ENCODE measurements around the gene AFF2. TPM values are rescaled to one million over a fixed set of nuclear protein-coding genes. Genes with fewer than 3 reads are reported as not detected.
"Not testable (repeated sequence)": the region's sequence is repeated elsewhere in the genome, so short reads cannot be mapped to it uniquely, and the experiment has no call there.

The AFF2 gene
- total RNA-seq, 2 experiments from 2014 or later: 0.13 to 0.40 TPM

DNA sequence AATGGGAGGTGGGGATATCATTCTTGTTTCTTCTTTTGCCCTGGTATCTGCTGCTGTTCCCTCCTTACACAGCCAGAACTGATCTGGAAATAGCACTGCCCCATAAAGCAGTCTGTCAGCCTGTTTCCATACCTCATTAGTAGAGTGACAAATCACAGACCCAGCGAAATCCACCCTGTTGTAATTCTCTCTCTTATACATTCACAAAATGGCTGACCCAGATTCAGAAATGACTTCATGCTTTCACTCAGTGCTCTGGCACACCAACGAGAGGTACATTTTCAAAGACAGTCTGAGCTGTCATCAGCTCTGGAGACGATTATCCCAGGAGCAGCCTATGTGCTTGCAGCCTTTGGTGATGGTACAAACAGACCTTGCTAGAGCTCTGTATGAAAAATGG, 164.6 kb downstream of the AFF2 start:
- H3K36me3 Mint-ChIP-seq (ENCODE audit: low read depth): no peaks in the 10 kb centered on the region
- H3K27me3 Mint-ChIP-seq (ENCODE audit: low read depth): no peaks in the 10 kb centered on the region

DNA sequence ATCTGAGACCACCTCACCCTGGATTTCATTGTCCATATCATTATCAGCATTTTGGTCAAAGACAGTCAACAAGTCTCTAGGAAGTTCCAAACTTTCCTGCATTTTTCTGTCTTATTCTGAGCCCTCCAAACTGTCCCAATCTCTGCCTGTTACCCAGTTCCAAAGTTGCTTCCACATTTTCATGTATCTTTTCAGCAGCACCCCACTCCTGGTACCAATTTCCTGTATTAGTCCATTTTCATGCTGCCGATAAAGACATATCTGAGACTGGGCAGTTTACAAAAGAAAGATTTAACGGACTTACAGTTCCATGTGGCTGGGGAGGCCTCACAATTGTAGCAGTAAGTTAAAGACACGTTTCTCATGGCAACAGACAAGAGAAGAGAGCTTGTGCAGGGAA, 168.8 kb downstream of the AFF2 start:
- ATAC-seq; DNase-seq; H3K9me3 Mint-ChIP-seq (ENCODE audit: insufficient read depth); H3K27ac Mint-ChIP-seq; CTCF ChIA-PET; H3K36me3 Mint-ChIP-seq (ENCODE audit: low read depth); H3K4me3 Mint-ChIP-seq; POLR2A ChIA-PET; H3K27me3 Mint-ChIP-seq (ENCODE audit: low read depth); H3K4me1 Mint-ChIP-seq (ENCODE audit: low read depth): not testable (repeated sequence)

More for the DNA sequence above, 164.6 kb downstream of the AFF2 start:
- DNase-seq (no peak), ATAC-seq (no peak)
- ChIA-PET POLR2A (no interaction called here), CTCF (no interaction called here)
- Mint-ChIP-seq H3K4me1 (ENCODE audit: low read depth) (no peaks in the 10 kb centered on the region), H3K4me3 (no peak overlapping the region), H3K27ac (no peak overlapping the region), H3K9me3 (ENCODE audit: insufficient read depth) (peaks cover 9% of the 10 kb centered on the region)

GRCh38 chrX:148670277-148670676, 169.9 kb downstream of the AFF2 start:
- DNase-seq (no peak), ATAC-seq (no peak)
- H3K27me3 Mint-ChIP-seq (ENCODE audit: low read depth): no peaks in the 10 kb centered on the region
- H3K27ac Mint-ChIP-seq: no peak overlapping the region
- CTCF ChIA-PET: no interaction called here
- H3K4me1 Mint-ChIP-seq (ENCODE audit: low read depth): no peaks in the 10 kb centered on the region
- no peaks in the 10 kb centered on the region for H3K36me3 Mint-ChIP-seq (ENCODE audit: low read depth)
- H3K9me3 Mint-ChIP-seq (ENCODE audit: insufficient read depth): peaks cover 9% of the 10 kb centered on the region
- no peak overlapping the region for H3K4me3 Mint-ChIP-seq
- POLR2A ChIA-PET: no interaction called here

- H3K4me1 Mint-ChIP-seq (ENCODE audit: low read depth): no peaks in the 10 kb centered on the region
- no peaks in the 10 kb centered on the region for H3K36me3 Mint-ChIP-seq (ENCODE audit: low read depth)
- no peak overlapping the region for H3K4me3 Mint-ChIP-seq
- ChIA-PET CTCF (no interaction called here), POLR2A (no interaction called here)
- ATAC-seq: no peak
- no peak for DNase-seq
- no peaks in the 10 kb centered on the region for H3K27me3 Mint-ChIP-seq (ENCODE audit: low read depth)
- H3K27ac Mint-ChIP-seq: no peak overlapping the region
- peaks cover 9% of the 10 kb centered on the region for H3K9me3 Mint-ChIP-seq (ENCODE audit: insufficient read depth)
Measured at GRCh38 chrX:148672517-148672916, 172.1 kb downstream of the AFF2 start.

- H3K27ac Mint-ChIP-seq: no peak overlapping the region
- POLR2A ChIA-PET: no interaction called here
- no peaks in the 10 kb centered on the region for H3K36me3 Mint-ChIP-seq (ENCODE audit: low read depth)
- no peak for ATAC-seq
- H3K9me3 Mint-ChIP-seq (ENCODE audit: insufficient read depth): no peaks in the 10 kb centered on the region
- DNase-seq: no peak
- no peak overlapping the region for H3K4me3 Mint-ChIP-seq
- CTCF ChIA-PET: no interaction called here
- no peaks in the 10 kb centered on the region for H3K4me1 Mint-ChIP-seq (ENCODE audit: low read depth)
- H3K27me3 Mint-ChIP-seq (ENCODE audit: low read depth): no peaks in the 10 kb centered on the region
Measured at GRCh38 chrX:148681605-148682004, 181.2 kb downstream of the AFF2 start.

DNA sequence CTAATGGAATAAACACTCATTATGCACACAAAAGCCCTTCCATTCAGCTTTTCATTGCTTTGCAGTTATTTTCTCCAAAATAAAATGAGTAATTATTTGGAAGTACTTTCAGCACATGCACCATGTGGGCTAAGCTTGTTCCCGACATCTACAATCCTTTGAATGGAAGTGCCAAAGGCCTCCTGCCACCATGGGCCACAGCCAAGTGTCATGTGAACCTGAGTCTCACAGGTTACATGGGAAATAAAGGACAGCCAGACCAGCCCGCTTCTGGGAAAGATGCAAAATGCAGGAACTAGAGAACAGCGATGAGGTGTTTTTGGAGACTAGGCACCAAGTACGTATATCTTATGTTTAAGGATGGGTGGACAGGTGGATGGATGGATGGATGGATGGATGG, 181.8 kb downstream of the AFF2 start:
- H3K4me3 Mint-ChIP-seq: no peak overlapping the region
- no peaks in the 10 kb centered on the region for H3K27me3 Mint-ChIP-seq (ENCODE audit: low read depth)
- ATAC-seq (no peak), DNase-seq (no peak)
- no peaks in the 10 kb centered on the region for H3K4me1 Mint-ChIP-seq (ENCODE audit: low read depth)
- POLR2A ChIA-PET: no interaction called here
- no peaks in the 10 kb centered on the region for H3K36me3 Mint-ChIP-seq (ENCODE audit: low read depth)
- H3K27ac Mint-ChIP-seq: no peak overlapping the region
- CTCF ChIA-PET: no interaction called here
- H3K9me3 Mint-ChIP-seq (ENCODE audit: insufficient read depth): no peaks in the 10 kb centered on the region

DNA sequence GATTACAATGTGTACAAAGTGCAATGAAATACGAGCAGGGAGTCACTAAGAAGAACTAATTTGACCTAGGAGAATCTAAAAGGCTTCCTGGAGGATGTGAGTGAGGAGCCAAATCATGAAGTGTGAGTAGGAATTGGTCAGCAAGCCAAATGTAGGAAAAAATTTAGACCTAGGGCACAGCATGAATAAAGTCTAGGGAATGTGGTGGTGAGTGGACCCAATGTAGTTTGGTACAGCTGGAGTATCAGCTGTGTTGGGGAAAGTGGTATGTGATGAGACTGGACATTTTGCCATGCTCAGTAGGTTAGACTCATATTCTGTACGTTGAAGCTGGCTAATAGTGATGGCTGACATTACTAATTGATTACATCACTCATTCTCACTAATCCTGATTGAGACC, 191.0 kb downstream of the AFF2 start:
- no peaks in the 10 kb centered on the region for H3K4me1 Mint-ChIP-seq (ENCODE audit: low read depth)
- no peaks in the 10 kb centered on the region for H3K36me3 Mint-ChIP-seq (ENCODE audit: low read depth)
- H3K27me3 Mint-ChIP-seq (ENCODE audit: low read depth): no peaks in the 10 kb centered on the region
- H3K9me3 Mint-ChIP-seq (ENCODE audit: insufficient read depth): no peaks in the 10 kb centered on the region
- ChIA-PET POLR2A (no interaction called here), CTCF (no interaction called here)
- H3K27ac Mint-ChIP-seq: no peak overlapping the region
- H3K4me3 Mint-ChIP-seq: no peak overlapping the region
- ATAC-seq: no peak
- DNase-seq: no peak

GRCh38 chrX:148695255-148695654, 194.8 kb downstream of the AFF2 start:
- ChIA-PET POLR2A (no interaction called here), CTCF (no interaction called here)
- no peak for ATAC-seq
- Mint-ChIP-seq H3K27me3 (ENCODE audit: low read depth) (no peaks in the 10 kb centered on the region), H3K36me3 (ENCODE audit: low read depth) (no peaks in the 10 kb centered on the region), H3K4me1 (ENCODE audit: low read depth) (no peaks in the 10 kb centered on the region), H3K4me3 (no peak overlapping the region), H3K27ac (no peak overlapping the region), H3K9me3 (ENCODE audit: insufficient read depth) (no peaks in the 10 kb centered on the region)
- no peak for DNase-seq

- CTCF ChIA-PET: no interaction called here
- no peaks in the 10 kb centered on the region for H3K4me1 Mint-ChIP-seq (ENCODE audit: low read depth)
Measured at GRCh38 chrX:148698221-148698620, 197.8 kb downstream of the AFF2 start.

GRCh38 chrX:148700021-148700420, 199.6 kb downstream of the AFF2 start:
- no peaks in the 10 kb centered on the region for H3K36me3 Mint-ChIP-seq (ENCODE audit: low read depth)
- DNase-seq: no peak
- POLR2A ChIA-PET: no interaction called here
- H3K27ac Mint-ChIP-seq: no peak overlapping the region
- no peak overlapping the region for H3K4me3 Mint-ChIP-seq
- no peaks in the 10 kb centered on the region for H3K9me3 Mint-ChIP-seq (ENCODE audit: insufficient read depth)
- no peak for ATAC-seq
- CTCF ChIA-PET: no interaction called here
- no peaks in the 10 kb centered on the region for H3K4me1 Mint-ChIP-seq (ENCODE audit: low read depth)
- no peaks in the 10 kb centered on the region for H3K27me3 Mint-ChIP-seq (ENCODE audit: low read depth)

More at GRCh38 chrX:148698221-148698620, 197.8 kb downstream of the AFF2 start:
- DNase-seq: no peak
- Mint-ChIP-seq H3K36me3 (ENCODE audit: low read depth) (no peaks in the 10 kb centered on the region), H3K9me3 (ENCODE audit: insufficient read depth) (no peaks in the 10 kb centered on the region), H3K4me3 (no peak overlapping the region), H3K27ac (no peak overlapping the region), H3K27me3 (ENCODE audit: low read depth) (no peaks in the 10 kb centered on the region)
- ATAC-seq: no peak
- POLR2A ChIA-PET: no interaction called here

DNA sequence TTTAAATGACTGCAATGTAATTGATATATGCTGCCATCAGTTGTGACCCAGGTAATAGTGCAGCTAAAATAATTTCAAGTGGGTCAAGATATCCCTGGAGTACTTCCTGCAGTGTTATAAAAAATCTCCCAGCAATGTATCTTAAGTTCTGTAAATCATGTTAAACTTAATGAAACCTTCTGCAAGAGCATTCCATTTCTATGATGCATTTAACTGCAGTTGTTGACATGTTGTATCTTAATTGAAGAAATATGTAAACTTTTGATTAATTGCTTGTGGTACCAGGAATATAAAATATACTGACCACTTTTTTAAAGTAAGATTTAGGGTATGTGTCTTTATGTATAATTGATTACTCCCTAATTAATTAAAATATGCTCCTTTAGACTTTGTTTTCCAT, 213.6 kb downstream of the AFF2 start:
- H3K4me1 Mint-ChIP-seq (ENCODE audit: low read depth): no peaks in the 10 kb centered on the region
- H3K27me3 Mint-ChIP-seq (ENCODE audit: low read depth): no peaks in the 10 kb centered on the region
- ChIA-PET POLR2A (no interaction called here), CTCF (no interaction called here)
- DNase-seq: no peak
- H3K36me3 Mint-ChIP-seq (ENCODE audit: low read depth): no peaks in the 10 kb centered on the region
- no peak for ATAC-seq
- H3K27ac Mint-ChIP-seq: no peak overlapping the region
- H3K4me3 Mint-ChIP-seq: no peak overlapping the region
- no peaks in the 10 kb centered on the region for H3K9me3 Mint-ChIP-seq (ENCODE audit: insufficient read depth)

- no peak overlapping the region for H3K4me3 Mint-ChIP-seq
- no peaks in the 10 kb centered on the region for H3K27me3 Mint-ChIP-seq (ENCODE audit: low read depth)
- ChIA-PET CTCF (no interaction called here), POLR2A (no interaction called here)
- no peak overlapping the region for H3K27ac Mint-ChIP-seq
- H3K9me3 Mint-ChIP-seq (ENCODE audit: insufficient read depth): no peaks in the 10 kb centered on the region
- H3K4me1 Mint-ChIP-seq (ENCODE audit: low read depth): no peaks in the 10 kb centered on the region
- ATAC-seq: no peak
- no peak for DNase-seq
- H3K36me3 Mint-ChIP-seq (ENCODE audit: low read depth): no peaks in the 10 kb centered on the region
Measured at GRCh38 chrX:148715361-148715760, 214.9 kb downstream of the AFF2 start.

- no peak for ATAC-seq
- Mint-ChIP-seq H3K4me3 (no peak overlapping the region), H3K36me3 (ENCODE audit: low read depth) (no peaks in the 10 kb centered on the region), H3K27me3 (ENCODE audit: low read depth) (no peaks in the 10 kb centered on the region), H3K27ac (no peak overlapping the region), H3K9me3 (ENCODE audit: insufficient read depth) (no peaks in the 10 kb centered on the region), H3K4me1 (ENCODE audit: low read depth) (no peaks in the 10 kb centered on the region)
- DNase-seq: no peak
- POLR2A ChIA-PET: no interaction called here
- CTCF ChIA-PET: no interaction called here
Measured at GRCh38 chrX:148722966-148723365, 222.5 kb downstream of the AFF2 start.

Data from activated CD8-positive, alpha-beta T cell treated with anti-CD3 and anti-CD28 coated beads, Interleukin-2, amount 10 ng/mL, durations not matched to agents 7 days and 5 days (primary cell).